Stimulated activated naive CD4-positive, alpha-beta T cell treated with Interleukin-2 at 50 U/mL for 16 hours (primary cell): ENCODE results near the gene PDE6A.
"Not testable (repeated sequence)": the region's sequence is repeated elsewhere in the genome, so short reads cannot be mapped to it uniquely, and the experiment has no call there.

ENCODE experiments used
- DNase-seq: peaks from one replicate; lab custom pipeline; 2025; lab: John Stamatoyannopoulos, UW

PDE6A gene

DNA sequence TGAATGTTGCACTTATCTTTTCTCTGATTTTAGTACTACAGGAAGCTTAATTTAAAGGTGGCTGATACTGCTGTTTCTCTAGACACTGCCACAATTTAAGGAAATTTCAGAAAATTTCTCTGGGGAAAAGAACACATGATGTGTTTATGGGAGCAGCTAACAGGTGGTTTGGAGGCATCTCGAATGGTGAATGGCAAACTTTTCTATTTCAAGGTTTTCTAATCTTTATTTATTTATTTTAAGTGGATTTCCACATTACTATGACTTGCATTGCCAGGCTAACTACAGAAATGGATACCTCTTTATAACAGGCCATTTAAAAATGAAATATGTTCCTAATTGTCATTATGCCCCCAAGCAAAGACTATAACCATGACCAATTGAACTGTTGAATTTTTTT is 50.4 kb downstream of the PDE6A start:
- no peak for DNase-seq

DNA sequence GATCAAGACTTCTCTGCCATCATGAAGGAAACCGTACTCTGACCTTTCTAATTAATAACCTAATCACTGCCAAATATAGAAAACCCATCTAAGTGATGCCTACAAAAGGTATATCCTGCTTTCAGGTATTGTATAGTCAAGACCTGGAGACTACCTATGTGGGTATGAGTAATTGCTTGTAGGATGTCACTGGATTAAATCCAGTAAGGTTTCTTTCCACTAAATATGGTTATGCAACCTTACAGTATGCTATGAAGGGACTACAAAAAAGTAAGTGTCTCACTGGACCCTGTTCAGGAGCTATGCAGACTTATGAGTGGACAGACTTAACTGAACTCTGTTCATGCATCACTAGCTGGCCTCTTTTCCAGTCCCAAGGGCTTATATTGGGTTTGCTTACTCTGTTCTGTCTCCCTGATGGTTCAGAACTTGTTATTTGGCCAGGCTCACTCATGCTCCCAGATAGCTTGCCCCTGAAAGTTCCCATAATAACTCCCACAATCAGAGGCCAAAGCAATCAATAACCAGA is 51.1 kb downstream of the PDE6A start:
- DNase-seq = no peak

DNA sequence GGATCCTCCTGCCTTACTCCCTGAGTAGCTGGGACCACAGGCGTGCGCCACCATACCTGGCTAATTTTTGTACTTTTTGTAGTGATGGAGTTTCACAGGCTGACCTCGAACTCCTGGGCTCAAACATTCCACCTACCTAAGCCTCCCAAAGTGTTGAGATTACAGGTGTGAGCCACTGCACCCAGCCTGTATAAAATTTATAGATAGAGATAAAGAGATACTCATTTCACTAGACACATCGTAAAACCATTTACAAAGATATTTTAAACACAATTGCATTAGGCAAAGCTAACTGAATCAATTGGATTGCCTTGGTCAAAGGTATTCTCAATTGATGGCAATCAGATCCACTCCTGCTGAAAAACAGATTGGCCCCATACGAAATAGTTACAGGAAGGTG is 52.0 kb downstream of the PDE6A start:
- DNase-seq = no peak

DNA sequence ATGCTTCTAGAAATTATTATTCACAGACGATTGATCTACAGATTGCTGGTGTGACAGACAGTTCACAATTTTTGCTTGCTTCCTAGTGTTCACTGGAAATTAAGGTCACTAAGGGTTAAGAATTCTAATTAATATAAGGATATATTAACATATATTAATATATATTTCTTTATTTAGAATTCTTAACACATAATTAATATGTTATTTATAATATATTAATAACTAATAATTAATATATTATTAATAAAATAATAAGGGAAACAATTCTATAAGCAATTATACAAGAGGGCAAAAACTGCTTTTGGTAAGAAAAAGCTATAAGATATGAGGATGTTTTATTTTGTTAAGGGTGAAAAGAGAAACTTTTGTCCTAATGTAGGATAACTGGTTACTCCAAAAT is 56.3 kb downstream of the PDE6A start:
- no peak for DNase-seq

DNA sequence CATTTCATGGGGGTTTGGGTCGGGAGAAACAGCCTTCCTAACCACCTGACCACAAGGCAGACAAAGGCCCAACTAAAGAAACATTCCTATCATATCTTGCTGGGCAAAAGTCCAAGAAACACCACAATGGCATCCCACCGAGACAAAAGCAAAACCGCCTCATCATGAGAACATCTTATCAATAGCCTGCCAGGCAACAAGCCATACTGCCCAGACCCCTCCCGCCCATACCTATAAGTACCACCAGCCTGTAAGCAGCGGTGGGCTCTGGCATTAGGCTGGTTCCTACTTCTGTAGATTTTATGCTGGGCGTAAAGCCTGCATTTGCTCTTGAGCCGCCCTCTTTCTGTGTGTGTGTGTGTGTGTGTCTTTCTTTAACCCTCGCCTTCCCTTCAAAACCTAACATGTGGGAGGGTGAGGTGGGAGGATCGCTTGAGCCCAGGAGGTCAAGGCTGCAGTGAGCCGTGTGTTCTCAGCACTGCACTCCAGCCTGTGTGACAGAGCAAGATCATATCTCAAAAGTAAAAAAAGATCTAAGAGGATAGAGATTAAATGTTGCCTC is 56.9 kb downstream of the PDE6A start:
- DNase-seq = no peak

DNA sequence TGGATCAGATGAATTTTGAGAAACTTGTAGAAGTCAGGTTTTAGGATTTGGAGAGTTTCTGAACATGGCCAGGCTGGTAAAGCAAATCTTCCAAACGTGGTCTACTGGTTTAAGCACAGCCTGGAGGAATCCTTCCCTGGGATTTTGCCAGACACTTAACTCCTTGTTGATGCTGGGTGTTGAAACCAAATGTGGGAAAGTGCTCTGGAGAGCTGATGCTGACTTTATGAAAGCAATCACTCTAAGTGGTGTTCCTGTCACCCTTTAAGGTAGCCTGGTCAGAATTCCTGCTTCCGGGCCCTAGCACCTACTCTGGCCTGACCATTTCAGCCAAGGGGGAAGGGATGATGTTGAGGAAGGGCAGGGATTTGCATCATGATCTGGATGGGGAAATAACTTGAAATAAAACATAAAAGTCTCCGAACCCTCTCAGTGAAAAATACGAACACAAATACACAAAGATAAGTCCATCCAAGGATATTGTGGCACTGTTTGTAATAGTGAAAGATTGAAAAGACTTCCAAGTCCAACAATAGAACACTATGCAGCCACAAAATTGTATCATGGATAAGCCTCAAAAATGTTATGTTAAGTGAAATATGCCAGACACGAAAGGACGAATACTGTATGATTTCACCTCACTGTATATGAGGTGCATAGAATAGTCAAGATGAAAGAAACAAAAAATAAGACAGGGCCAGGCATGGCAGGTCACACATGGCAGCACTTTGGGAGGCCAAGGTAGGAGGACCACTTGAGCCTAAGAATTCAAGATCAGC is 57.7 kb downstream of the PDE6A start:
- no peak for DNase-seq

DNA sequence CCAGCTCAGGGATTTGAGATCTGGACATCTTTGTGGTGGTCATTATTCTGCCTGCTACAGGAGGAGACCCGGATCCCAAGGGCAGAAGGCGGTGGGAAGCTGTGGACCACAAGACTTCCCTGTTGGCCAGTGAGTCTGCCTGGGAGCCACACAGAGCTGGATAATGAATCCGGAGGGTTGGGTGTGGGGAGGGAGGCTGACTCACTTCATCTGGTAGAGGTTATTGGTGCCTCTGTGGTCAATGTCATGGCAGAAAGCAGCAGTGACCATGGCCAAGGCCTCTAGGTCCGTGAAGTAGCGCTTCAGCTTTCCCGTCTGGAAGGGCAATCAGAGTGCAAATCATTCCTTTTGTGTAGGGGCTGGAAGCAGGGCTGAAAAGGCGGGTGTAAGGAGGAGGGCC is 58.5 kb downstream of the PDE6A start:
- no peak for DNase-seq

- DNase-seq = no peak
Measured at GRCh38 chr5:149885513-149885912, 59.1 kb downstream of the PDE6A start.

DNA sequence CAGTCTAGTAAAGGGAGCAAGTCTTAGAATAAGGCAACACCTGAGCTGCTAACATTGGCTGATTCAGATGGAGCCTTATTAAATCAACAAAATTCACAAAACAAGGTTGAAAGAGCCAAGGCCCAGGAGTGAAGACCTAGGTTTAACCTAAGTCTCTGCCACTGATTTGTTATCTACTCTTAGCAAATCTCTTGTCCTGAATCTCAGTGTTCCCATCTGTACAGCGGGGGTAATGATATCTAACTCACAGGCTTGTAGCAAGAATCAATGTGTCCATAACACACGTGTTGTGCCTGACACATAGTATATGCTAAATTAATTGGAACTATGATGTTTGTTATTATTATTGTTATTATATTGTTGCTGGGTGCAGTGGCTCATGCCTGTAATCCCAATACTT is 61.0 kb downstream of the PDE6A start:
- DNase-seq = no peak

- DNase-seq = not testable (repeated sequence)
Measured at GRCh38 chr5:149882633-149883032, 62.0 kb downstream of the PDE6A start.

DNA sequence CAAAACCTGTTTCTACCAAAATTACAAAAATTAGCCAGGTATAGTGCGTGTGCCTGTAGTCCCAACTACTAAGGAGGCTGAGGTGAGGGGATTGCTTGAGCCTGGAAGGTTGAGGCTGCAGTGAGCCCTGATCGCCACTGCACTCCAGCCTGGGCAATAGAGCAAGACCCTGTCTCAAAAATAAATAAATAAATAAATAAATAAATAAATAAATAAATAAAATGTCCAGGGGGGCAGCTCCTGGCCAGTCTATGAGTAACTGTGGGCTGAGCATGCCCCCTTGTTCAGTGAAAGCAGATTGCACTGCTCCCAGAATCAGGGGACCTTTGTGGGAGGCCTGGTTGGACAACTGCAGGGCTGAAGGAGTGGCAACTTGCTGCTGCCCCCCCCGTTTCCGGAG is 62.7 kb downstream of the PDE6A start:
- no peak for DNase-seq

DNA sequence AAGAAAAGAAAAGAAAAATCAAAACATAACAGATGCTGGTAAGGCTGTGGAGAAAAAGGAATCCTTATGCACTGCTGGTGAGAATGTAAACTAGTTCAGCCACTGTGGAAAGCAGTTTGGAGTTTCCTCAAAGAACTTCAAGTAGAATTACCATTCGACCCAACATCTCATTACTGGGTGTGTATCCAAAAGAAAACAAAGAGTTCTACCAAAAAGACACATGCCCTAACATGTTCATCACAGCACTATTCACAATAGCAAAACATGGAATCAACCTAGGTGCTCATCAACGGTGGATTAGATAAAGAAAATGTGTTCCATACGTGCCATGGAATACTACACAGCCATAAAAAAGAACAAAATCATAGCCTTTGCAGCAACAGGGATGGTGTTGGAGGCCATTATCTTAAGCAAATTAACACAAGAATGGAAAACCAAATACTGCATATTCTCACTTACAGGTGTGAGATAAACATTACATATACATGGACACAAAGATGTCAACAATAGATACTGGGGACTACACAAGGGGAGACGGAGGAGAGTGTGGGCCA is 63.4 kb downstream of the PDE6A start:
- DNase-seq = no peak

DNA sequence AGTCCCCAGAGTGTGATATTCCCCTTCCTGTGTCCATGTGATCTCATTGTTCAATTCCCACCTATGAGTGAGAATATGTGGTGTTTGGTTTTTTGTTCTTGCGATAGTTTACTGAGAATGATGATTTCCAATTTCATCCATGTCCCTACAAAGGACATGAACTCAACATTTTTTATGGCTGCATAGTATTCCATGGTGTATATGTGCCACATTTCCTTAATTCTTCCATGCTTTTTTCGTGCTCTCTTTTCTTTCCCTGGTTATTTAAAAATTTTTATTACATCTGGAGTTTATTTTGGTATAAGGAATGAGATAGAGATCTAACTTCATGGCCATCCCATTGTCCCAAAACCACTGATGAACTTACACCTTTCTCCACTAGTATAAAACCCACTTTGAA is 65.0 kb downstream of the PDE6A start:
- not testable (repeated sequence) for DNase-seq

GRCh38 chr5:149878371-149878770 is 66.2 kb downstream of the PDE6A start:
- DNase-seq = no peak

DNA sequence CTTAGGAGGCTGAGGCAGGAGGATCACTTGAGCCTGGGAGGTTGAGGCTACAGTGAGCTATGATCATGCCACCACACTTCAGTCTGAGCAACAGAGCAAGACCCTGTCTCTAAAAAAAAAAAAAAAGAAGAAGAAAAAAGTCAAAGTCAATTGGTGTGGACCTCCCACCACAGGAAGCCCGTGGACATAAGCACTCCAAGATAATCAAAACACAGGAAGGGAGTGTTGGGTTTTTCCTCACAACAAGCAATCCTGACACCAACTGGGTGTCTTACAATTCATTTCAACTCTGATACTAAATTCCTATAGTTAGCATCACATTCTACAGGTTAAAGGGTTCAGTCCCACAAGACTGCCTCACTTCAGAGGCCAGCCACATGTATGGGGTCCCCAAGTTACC is 70.7 kb downstream of the PDE6A start:
- no peak for DNase-seq

DNA sequence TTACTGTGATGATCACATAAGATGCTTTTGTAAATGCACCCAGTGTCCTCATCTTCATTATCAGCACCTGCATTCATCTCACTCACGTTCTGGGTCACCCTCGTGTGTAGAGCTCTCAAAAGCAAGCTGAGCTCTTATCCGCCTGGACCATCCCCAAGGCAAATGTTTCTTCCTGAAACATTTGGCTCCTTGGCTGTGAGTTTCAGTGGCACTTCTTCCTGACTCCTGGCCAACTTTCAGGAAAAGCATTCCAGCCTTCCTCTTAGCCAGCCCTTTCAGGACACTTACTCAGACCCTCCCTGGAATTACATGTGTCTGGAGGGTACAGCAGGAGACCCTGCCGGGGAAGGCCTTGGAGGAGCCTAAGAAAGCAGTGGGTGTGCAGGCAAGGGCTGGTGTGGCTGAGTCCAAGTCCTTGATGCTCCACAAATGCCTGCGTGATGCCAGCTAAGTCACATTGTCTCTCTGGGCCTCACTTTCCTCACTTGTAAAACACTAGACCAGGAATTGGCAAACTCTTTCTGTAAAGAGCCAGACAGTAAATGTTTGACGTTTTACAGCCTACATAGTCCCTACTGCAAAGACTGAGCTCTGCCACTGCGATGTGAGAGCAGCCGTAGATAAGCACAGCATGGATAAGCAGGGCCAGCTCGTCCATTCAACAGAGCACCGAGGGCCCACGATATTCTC is 72.1 kb downstream of the PDE6A start:
- no peak for DNase-seq

DNA sequence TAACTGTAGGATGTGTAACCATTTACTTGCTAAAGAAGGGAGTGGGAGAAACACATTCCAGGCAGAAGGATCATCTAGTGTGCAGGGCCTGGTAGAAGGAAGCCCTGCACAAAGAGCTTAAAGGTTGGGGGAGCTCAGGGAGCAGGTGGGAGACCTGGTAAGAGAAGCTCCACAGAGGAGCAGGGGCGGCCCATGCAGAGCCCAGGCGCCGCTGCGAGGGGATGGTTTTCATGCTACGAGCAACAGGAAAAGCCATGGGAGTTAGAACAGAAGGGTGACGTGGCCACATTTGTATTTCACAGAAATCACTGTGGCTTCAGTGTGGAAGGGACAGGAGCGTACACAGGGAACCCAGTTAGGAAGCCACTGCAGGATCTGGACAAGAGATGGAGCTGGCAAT is 73.1 kb downstream of the PDE6A start:
- DNase-seq = no peak

DNA sequence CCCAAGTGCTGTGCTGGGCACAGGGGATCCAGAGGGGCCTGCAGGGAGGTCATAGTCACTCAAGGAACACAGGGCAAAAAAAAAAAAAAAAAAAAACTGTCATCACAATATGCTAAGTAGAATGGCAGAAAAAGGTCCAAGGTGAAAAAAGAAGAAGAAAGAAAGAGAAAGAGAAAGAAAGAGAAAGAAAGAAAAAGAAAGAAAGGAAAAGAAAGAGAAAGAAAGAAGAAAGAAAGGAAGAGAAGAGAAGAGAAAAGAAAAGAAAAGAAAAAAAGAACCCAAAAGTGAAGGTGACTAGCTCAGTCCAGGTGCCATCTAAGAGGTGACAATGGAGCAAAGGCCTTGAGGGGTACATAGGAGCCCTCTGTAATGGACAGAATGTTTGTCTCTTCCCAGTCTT is 73.9 kb downstream of the PDE6A start:
- no peak for DNase-seq

DNA sequence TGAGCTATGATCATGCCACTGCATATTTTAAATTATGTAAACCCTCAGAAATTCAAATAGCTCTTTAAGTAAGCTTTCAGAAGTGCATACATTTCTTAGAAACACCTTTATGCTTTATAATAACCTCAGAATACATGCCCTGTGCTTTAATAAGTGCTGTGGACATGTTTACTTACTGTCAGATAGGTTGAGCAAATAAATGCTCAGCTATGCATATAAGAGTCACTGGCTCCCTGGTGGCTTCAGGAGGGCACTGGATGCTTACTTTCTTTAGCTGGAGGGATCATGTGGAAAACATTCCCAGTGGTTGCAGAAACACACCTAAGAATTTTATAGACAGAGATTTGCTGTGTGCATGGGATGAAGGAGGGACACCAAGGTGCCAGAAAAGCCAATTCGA is 74.4 kb downstream of the PDE6A start:
- DNase-seq = no peak

DNA sequence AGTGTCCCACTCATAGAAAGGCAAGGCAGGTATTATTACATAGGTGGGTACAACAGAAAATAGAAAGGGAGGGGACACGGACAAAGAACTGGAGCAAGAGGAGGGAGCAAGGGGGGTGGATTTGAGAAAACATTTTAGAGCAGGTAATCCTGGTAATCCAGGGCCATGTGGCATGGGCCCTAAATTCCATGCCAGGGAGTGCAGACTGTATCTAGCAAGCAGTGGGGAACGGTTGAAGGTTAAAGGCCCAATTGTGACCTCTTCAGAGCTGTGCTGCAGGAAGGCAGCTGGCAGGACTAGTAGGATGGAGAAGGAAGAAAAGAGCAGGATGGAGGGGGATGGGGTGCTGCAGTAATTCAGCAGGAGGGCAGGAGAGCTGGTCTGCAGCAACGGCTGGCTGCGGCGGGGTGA is 75.2 kb downstream of the PDE6A start:
- DNase-seq = no peak

DNA sequence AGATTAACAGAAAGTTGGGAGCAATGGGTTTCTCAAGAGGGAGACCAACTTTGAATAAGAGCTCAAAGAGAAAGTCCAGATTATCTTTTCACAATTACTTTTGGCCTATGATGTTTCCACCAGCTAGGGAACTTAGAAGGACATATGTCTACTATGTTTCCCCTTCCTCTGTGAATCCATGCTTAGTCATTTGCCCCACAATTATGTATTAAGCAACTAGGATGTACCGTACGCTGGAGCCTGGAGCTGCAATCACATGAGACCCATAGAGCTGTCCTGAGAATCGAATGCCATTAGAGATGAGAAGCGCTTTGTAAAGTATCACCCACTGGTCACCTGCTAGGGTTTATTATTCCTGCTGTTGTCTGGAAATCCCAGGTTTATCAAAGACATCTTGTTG is 78.8 kb downstream of the PDE6A start:
- no peak for DNase-seq

DNA sequence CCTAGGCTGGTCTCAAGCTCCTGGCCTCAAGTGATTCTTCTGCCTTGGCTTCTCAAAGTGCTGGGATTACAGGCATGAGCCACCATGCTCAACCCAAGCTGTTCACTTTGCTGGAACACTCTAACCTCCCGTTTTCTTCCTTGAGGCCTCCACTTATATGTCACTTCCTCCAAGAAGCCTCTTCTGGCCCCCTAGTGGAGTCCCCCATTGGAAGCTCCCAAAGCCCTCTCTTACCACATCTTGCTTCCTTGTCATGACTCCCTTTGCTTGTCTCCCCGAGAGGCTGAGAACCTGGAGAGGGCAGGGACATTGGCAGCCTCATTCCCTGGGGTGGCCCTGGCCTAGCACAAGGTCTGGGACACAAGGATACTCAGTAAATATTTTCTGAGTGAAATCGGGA is 80.8 kb downstream of the PDE6A start:
- no peak for DNase-seq

GRCh38 chr5:149863176-149863575 is 81.4 kb downstream of the PDE6A start:
- no peak for DNase-seq
